Fibroblast of pulmonary artery (primary cell): Measurements from ENCODE around the gene PLEKHG5.

Experiments
- DNase-seq: peaks from one replicate; pipeline ENCODE4 v3.0.0-alpha.2; 2010; ENCODE audit warnings: low read depth
- H3K4me3 ChIP-seq: replicated peaks from 2 replicates; pipeline ENCODE4 v1.5.1; 2011; ENCODE audit warnings: low read depth, mild to moderate bottlenecking, control low read depth, low read length, moderate library complexity
- CTCF ChIP-seq: IDR thresholded peaks from 2 replicates; pipeline ENCODE4 v1.5.1; 2011; ENCODE audit warnings: mild to moderate bottlenecking, control low read depth, low read length, inconsistent platforms; ENCODE audit errors: missing control alignments

Gene PLEKHG5

DNA sequence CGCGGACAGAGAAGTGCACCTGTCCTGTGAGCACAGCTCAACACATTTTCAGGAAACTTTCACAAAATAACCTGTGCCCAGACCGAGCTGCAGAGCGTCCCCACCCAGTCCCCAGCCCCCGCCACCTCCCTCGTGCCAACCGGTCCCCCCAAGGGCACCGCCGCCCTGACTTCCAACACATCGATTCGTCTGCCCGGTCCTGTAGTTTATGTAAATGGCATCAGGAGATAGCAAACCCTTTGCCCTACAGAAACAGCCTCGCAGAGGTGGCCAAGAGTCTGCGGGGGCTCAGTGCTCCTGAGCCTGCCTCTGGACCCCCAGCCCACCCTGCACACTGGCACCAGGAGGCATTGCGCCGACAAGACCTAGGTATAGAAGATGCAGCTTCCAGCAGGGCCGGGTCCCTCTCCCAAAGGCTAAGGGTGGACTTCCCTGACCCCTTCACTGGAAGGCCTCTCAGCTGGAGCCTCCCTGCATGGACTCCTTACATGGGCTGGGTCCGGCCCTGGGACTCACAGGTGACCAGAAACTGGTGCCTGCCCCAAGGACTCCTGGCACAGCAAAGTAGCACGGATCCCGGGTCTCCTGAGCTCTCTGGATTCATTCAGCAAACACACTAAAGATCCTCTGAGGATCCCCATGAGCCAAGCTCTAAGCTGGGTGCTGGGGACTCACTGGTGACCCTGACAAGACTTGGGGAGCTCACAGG is 6.6 kb upstream of the PLEKHG5 start:
- no peak for TF ChIP-seq CTCF
- no peak for DNase-seq
- peak overlapping the region; percentile 67 for H3K4me3 ChIP-seq

DNA sequence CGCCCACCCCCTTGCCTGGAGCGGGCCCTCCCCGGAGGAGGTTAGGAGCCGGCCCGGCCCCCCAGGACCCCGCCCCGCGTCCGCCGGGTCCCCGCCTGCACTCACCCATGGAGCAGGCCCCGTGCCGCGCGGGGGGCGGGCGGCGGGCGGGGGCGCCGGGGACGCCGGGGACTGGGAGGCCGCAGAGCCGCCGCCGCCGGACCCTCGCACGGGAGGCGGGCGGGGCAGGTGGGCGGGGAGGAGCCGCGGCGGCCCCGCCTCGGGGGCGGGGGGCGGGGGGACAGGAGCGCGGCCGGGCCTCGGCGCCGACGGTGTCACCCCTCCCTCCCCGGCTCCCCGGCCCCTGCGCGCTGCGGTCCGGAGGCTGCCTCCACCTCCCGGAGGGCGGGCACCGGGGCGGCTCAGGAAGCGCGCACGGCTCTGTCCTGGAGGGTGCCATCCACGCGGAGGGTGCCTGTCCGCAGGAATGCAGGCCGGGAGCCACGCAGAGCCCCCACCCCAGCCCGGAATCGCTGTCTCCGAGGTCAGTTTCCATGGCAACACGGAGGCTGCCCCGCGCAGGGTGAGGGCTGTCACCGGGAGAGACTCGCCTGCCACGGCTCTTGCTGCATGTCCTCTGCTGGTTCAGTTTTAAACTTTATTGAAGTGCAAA is 5.9 kb upstream of the PLEKHG5 start:
- H3K4me3 ChIP-seq = peak overlapping the region; percentile 67
- TF ChIP-seq CTCF = no peak
- peak; percentile 42 for DNase-seq

DNA sequence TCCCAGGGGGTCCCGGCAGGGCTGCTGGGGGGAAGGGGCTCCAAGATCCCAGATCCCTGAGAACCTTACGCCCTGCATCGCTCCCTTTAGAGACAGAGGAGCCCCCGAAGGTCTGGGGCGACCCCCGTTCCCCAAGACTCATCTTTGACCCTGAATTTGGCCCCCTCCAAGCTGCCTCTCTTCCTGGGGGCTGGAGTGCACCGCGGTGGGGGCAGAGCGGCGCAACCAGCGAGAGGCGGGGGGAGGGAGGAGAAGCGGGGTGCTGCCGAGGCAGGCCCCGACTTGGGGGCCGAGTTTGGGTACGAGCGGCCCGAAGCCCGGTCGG is 5.4 kb upstream of the PLEKHG5 start:
- H3K4me3 ChIP-seq = peak overlapping the region; percentile 67
- TF ChIP-seq CTCF = no peak
- no peak for DNase-seq

- H3K4me3 ChIP-seq = peak overlapping the region; percentile 67
- no peak for DNase-seq
- TF ChIP-seq CTCF = no peak
Observed at GRCh38 chr1:6496365-6496721, 4.9 kb upstream of the PLEKHG5 start.

DNA sequence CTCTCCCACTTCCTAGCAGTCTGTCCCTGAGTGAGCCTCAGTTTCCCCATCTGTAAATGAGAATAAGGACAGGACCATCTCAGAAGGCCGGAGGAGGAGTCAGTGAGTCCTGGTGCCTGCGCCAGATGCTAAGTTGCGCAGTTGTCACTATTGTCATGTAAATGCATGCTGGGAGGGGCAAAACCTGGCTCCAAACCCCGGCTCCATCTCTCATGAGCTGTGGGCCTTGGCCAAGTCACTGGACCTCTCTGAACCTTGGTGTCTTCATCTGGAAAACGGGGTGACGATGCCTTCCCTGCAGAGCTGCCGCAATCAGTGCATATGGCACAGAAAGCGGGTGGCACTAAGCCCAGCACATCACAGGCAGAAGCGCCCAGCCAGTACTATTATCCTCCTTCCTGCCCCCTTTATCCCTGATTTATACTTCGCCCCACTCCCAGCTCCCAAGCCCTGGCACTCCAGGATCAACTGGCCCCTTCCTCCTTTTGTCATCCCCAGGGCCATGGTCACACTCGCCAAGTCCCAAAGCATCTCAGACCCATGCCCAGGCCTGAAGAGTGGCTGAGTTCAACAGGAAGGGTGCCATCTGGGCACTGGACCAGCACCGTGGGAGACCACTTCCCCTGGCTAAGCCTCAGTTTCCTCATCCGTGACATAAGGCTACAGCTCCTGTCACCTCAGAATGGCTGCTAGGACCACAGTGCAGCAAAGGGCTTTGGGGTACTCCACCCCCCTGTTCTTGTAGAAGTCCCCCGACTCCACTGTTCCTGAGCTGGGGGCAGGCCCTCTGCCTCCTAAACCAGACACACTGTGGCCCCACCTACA is 4.3 kb upstream of the PLEKHG5 start:
- no peak for DNase-seq
- TF ChIP-seq CTCF = no peak
- H3K4me3 ChIP-seq = peak overlapping the region; percentile 67

DNA sequence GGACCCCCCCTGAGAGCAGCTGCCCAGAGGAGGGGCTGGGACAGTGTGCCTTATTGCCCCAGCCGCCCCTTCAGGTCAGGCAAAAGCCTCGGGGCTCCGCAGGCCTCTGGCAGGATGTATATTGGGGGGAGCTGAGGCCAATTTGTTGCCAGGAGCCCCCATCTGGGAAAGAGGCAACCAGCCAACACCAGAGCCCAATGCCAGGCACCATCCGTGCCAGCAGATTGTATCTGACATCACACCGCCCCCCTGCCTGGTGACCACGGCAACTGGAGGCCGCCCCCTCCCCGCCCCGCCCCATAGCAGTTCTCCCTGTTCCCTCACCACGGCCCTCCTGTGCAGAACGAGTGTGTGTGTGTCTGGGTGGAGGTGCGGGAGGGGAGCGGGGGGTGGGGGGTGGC is 3.6 kb upstream of the PLEKHG5 start:
- DNase-seq = no peak
- TF ChIP-seq CTCF = no peak
- H3K4me3 ChIP-seq = no peak overlapping the region
